K562 (cell line): ENCODE measurements around the gene TNF. TPM values are rescaled to one million over a fixed set of nuclear protein-coding genes. Genes with fewer than 3 reads are reported as not detected.

ENCODE experiments used
- ATAC-seq: fragments of 200-7000 bp; cut with Tn5 transposase; 3 replicates; pipeline ENCODE4 v1.9.1; 2020; ENCODE audit warnings: moderate library complexity
- BruUV-seq: library from RNA; stranded (reverse); fragments of 400-500 nt; replicated peaks from 2 replicates; lab custom pipeline; 2021; lab: Mats Ljungman, UMichigan
- CTCF ChIA-PET: fragments of 300-600 bp; formaldehyde crosslinking; extraction: SDS; loops from one replicate; lab custom pipeline; 2021; ENCODE audit warnings: low intra/inter-chr PET ratio; lab: Yijun Ruan, JAX
- POLR2A ChIA-PET: fragments of 300-600, 350-650 bp; sonication (Branson Sonifier 250); formaldehyde crosslinking; extraction: SDS; loops from one replicate; lab custom pipeline; 2021; ENCODE audit warnings: antibody characterized with exemption, inconsistent platforms; lab: Yijun Ruan, JAX
- DNase-seq, 4 experiments: peaks; one replicate each; pipeline versions ENCODE4 v3.0.0 to v3.0.0-alpha.2; 2011 to 2018; ENCODE audit warnings: low spot score in 3 of 4, mixed read lengths in 3 of 4; ENCODE audit errors: extremely low read depth in 1 of 4
- FAIRE-seq: peaks from 2 replicates; lab custom pipeline; 2011; peaks lifted over from hg19 to GRCh38; lab: Jason Lieb, UNC
- H2AFZ ChIP-seq: 2 replicates; pipeline ENCODE4 v1.6.0; 2011; ENCODE audit warnings: low read depth, low read length, control low read depth, inconsistent platforms
- H3K27ac ChIP-seq: fragments of 200-600 bp; 3 replicates; pipeline ENCODE4 v1.8.0; 2011; ENCODE audit warnings: low read depth, mild to moderate bottlenecking, control low read depth, inconsistent platforms, low read length, moderate library complexity, mixed read lengths; ENCODE audit errors: extremely low read depth
- H3K27me3 ChIP-seq, 2 experiments: fragments of 300-600 bp in 1 of 2; 2 replicates in 1 of 2; 3 replicates in 1 of 2; pipeline versions ENCODE4 v1.6.0 to v1.8.0; 2011; ENCODE audit warnings: inconsistent platforms in 2 of 2, low read length in 2 of 2, mild to moderate bottlenecking in 1 of 2, mixed read lengths in 1 of 2, moderate library complexity in 1 of 2; ENCODE audit not compliant: control insufficient read depth in 2 of 2, insufficient read depth in 2 of 2
- H3K36me3 ChIP-seq: fragments of 300-600 bp; 3 replicates; pipeline ENCODE4 v1.8.0; 2011; ENCODE audit warnings: mild to moderate bottlenecking, low read length, inconsistent platforms; ENCODE audit not compliant: control insufficient read depth, insufficient read depth
- H3K4me1 ChIP-seq, 2 experiments: fragments of 200-600 bp in 1 of 2; replicated peaks in 1 of 2; 2 replicates in 1 of 2; 3 replicates in 1 of 2; pipeline versions ENCODE4 v1.5.1 to v1.8.0; 2011; ENCODE audit warnings: inconsistent platforms in 2 of 2, low read length in 2 of 2, mild to moderate bottlenecking in 1 of 2, mixed read lengths in 1 of 2, moderate library complexity in 1 of 2; ENCODE audit not compliant: control insufficient read depth in 2 of 2, insufficient read depth in 2 of 2
- H3K4me2 ChIP-seq: 2 replicates; pipeline ENCODE4 v1.6.1; 2011; ENCODE audit warnings: low read length, control low read depth, inconsistent platforms, mixed read lengths; ENCODE audit not compliant: insufficient read depth
- H3K4me3 ChIP-seq: fragments of 200-600 bp; sonication (generic), shearing (Covaris generic); 2 replicates; pipeline ENCODE4 v1.5.1; 2016; ENCODE audit warnings: control low read depth, inconsistent platforms
- H3K79me2 ChIP-seq: fragments of 200-600 bp; 3 replicates; pipeline ENCODE4 v1.8.0; 2011; ENCODE audit warnings: low read length, inconsistent platforms; ENCODE audit not compliant: control insufficient read depth, insufficient read depth
- H3K9ac ChIP-seq, 2 experiments: 2 replicates each; pipeline versions ENCODE4 v1.6.0 to v1.6.1; 2011; ENCODE audit warnings: low read depth in 2 of 2, low read length in 2 of 2, control low read depth in 1 of 2, inconsistent platforms in 1 of 2, mild to moderate bottlenecking in 1 of 2, mixed read lengths in 1 of 2; ENCODE audit not compliant: insufficient read depth in 1 of 2
- H3K9me1 ChIP-seq: one replicate; pipeline ENCODE4 v1.6.0; 2011; ENCODE audit warnings: inconsistent platforms, mild to moderate bottlenecking, low read length, moderate library complexity; ENCODE audit not compliant: control insufficient read depth, insufficient read depth
- H3K9me3 ChIP-seq: replicated peaks from 2 replicates; pipeline ENCODE4 v1.5.1; 2011; ENCODE audit warnings: low read depth, low read length, inconsistent platforms; ENCODE audit not compliant: control insufficient read depth, insufficient read depth
- H4K20me1 ChIP-seq: replicated peaks from 2 replicates; pipeline ENCODE4 v1.6.1; 2011; ENCODE audit warnings: low read length, inconsistent platforms, mixed read lengths; ENCODE audit not compliant: control insufficient read depth, insufficient read depth
- BMI1 ChIP-seq: fragments of 150-350 bp; IDR thresholded peaks from 2 replicates; pipeline ENCODE4 v1.6.1; 2014; ENCODE audit warnings: low read length
- BRD4 ChIP-seq: fragments of 200-600 bp; sonication (generic); IDR thresholded peaks from 2 replicates; pipeline ENCODE4 v1.6.1; 2017; ENCODE audit warnings: inconsistent platforms
- EP400 ChIP-seq: fragments of 450-650 bp; IDR thresholded peaks from 2 replicates; pipeline ENCODE4 v1.6.1; 2017; ENCODE audit warnings: antibody characterized with exemption, mild to moderate bottlenecking, moderate library complexity
- GABPB1 ChIP-seq: sonication (generic); formaldehyde crosslinking; IDR thresholded peaks from 2 replicates; pipeline ENCODE4 v1.8.0; 2022; ENCODE audit warnings: mild to moderate bottlenecking, missing genetic modification reagents
- JUNB ChIP-seq: fragments of 450-650 bp; formaldehyde crosslinking; conservative IDR thresholded peaks from 2 replicates; pipeline ENCODE4 v1.4.0; 2020; ENCODE audit warnings: mild to moderate bottlenecking
- MAFK ChIP-seq: IDR thresholded peaks from 2 replicates; pipeline ENCODE4 v1.6.1; 2011; ENCODE audit warnings: low read length, improper control_type of control experiment
- MBD2 ChIP-seq: sonication (generic); IDR thresholded peaks from 2 replicates; pipeline ENCODE4 v1.6.1; 2016; ENCODE audit warnings: low read depth, borderline replicate concordance
- NFE2L1 ChIP-seq: fragments of 450-650 bp; IDR thresholded peaks from 2 replicates; pipeline ENCODE4 v1.6.1; 2016; ENCODE audit warnings: missing genetic modification characterization, low read depth, mild to moderate bottlenecking, missing compliant biosample characterization, moderate library complexity, borderline replicate concordance
- PHF21A ChIP-seq: fragments of 450-650 bp; IDR thresholded peaks from 2 replicates; pipeline ENCODE4 v1.6.1; 2017; ENCODE audit warnings: low read depth, borderline replicate concordance
- POLR2G ChIP-seq: fragments of 200-400 bp; formaldehyde crosslinking; IDR thresholded peaks from 2 replicates; pipeline ENCODE4 v1.6.1; 2017; ENCODE audit warnings: low read depth, mild to moderate bottlenecking, antibody characterized with exemption, low read length, moderate library complexity
- RBM22 ChIP-seq: fragments of 200-400 bp; formaldehyde crosslinking; IDR thresholded peaks from 2 replicates; pipeline ENCODE4 v1.6.1; 2018; ENCODE audit warnings: low read length, low read depth; ENCODE audit not compliant: poor library complexity, severe bottlenecking
- SMAD3 ChIP-seq: fragments of 450-650 bp; formaldehyde crosslinking; conservative IDR thresholded peaks from 2 replicates; pipeline ENCODE4 v1.4.0; 2020; ENCODE audit warnings: mild to moderate bottlenecking
- THRB ChIP-seq: fragments of 450-650 bp; formaldehyde crosslinking; conservative IDR thresholded peaks from 2 replicates; pipeline ENCODE4 v1.4.0; 2022; ENCODE audit warnings: mild to moderate bottlenecking, missing genetic modification characterization
- WGBS: fragments of 100-300 bp; shearing (Covaris generic); methylation state at CpG from one replicate; pipeline ENCODE4 v1.1.6; 2016; ENCODE audit warnings: low coverage, mixed read lengths; ENCODE audit not compliant: insufficient coverage; ENCODE audit errors: missing lambda C conversion rate; 5-methylcytosine and 5-hydroxymethylcytosine counted together
- in situ Hi-C: fragments of 300-500 bp; cut with MboI; formaldehyde crosslinking; loops from 4 replicates; pipeline ENCODE4 v1.15.0; 2018; ENCODE audit warnings: inconsistent platforms, mixed read lengths
- intact Hi-C: fragments of 100-400 bp; cut with micrococcal nuclease; formaldehyde crosslinking; loops from 2 replicates; pipeline ENCODE4 v1.14.2; 2022
- polyA plus RNA-seq, 8 experiments: library from polyadenylated mRNA; depleted of rRNA in 4 of 8; stranded (reverse) in 5 of 8; unstranded in 3 of 8; fragments of >200 nt; fragmentation: Nextera tagmentation in 2 of 8; fragmentation: Illumina TruSeq in 1 of 8; extraction: Ambion mirVana in 2 of 8; extraction: Trizol in 1 of 8; gene quantifications; 2 replicates each; pipeline versions ENCODE4 v1.2.1 to v1.2.3, GENCODE V29; 2011 to 2014; ENCODE audit warnings: inconsistent platforms in 1 of 8, missing spikeins in 1 of 8
- total RNA-seq, 7 experiments: library from RNA; depleted of rRNA in 6 of 7; stranded (reverse); fragments of >200 nt in 6 of 7; fragmentation: Illumina TruSeq in 2 of 7; extraction: Trizol in 2 of 7; gene quantifications; 2 replicates each; pipeline versions ENCODE4 v1.2.1 to v1.2.3, GENCODE V29; 2011 to 2021; ENCODE audit warnings: low replicate concordance in 1 of 7

TNF gene
- total and polyA plus RNA-seq, 9 of the 15 experiments (the other 6 are each of a cell fraction or from before 2014, with no cell fraction given), result 0.08 to 0.40 TPM; not detected in 7

GRCh38 chr6:31528821-31529328, 46.5 kb upstream of the TNF start, which contains the start of gene MCCD1:
Gene MCCD1 (plus strand): TSS chr6:31528962. CDS start chr6:31529015, 53 bp downstream.
- 79% methylated on average over 7 of the region's 7 CpGs for WGBS
- FAIRE-seq, result no peak

More at GRCh38 chr6:31528821-31529328, 46.5 kb upstream of the TNF start, which contains the start of gene MCCD1:
- in situ Hi-C loops, result loop anchor here (25.0 kb wide), 1 partner anchor 1433 kb away; the partner anchor contains the start of genes BRD2 and HLA-DMA
- DNase-seq, result no peak
- no TSS peak for BruUV-seq
- intact Hi-C loops, result loop anchor here (5.0 kb wide), 1 partner anchor 37 kb away; no protein-coding TSS in a partner anchor
- Histone ChIP-seq H3K4me2 (no peak within 1 kb of the TSS), H3K9ac (peak within 1 kb of the TSS in 1 of 2 experiments; percentile 53; a peak in 2 of 4 replicates), H3K9me1 (no peaks in the 10 kb centered on the region), H4K20me1 (0 out of 2 replicates have a peak, but pooled peaks cover 16% of the 10 kb centered on the region), H3K4me1 (peaks cover 10 to 20% of the 10 kb centered on the region in 2 experiments), H3K27ac (peak within 1 kb of the TSS; percentile 11; the same call in 1 of the 3 replicates)
- POLR2A ChIA-PET, result interaction anchor here (0.7 to 6.3 kb wide), 11 partner anchors 8 to 305 kb away, joined by 3 to 107 read pairs (median 3); partner anchors contain the start of genes DDX39B and MICB
- TF ChIP-seq PHF21A (no peak), THRB (peak; percentile 45; the same call in 1 of the 2 replicates), MAFK (no peak), EP400 (no peak), JUNB (CRISPR knock-in tag) (no peak), BRD4 (no peak), POLR2G (peak; percentile 80), BMI1 (no peak), GABPB1 (CRISPR knock-in tag) (no peak), RBM22 (peak; percentile 59), MBD2 (0 out of 2 replicates have a peak, but pooled peaks have one; percentile 6), SMAD3 (no peak), NFE2L1 (tag) (no peak)
- TF ChIP-seq, all 486 proteins: peak for 4
- ATAC-seq, result peak; percentile 25
- CTCF ChIA-PET, result no interaction called here
- Histone ChIP-seq H3K9me3 (no peaks in the 10 kb centered on the region), H3K36me3 (peaks cover 44% of the 10 kb centered on the region), H3K4me3 (no peak within 1 kb of the TSS), H3K27me3 (no peaks in the 10 kb centered on the region), H3K79me2 (peaks cover 8% of the 10 kb centered on the region; the same call in 2 of the 3 replicates), H2AFZ (no peak within 1 kb of the TSS)
